ENCODE measurements around the gene THBS2. TPM values are rescaled to one million over a fixed set of nuclear protein-coding genes. Genes with fewer than 3 reads are reported as not detected.

Gene THBS2
- total and polyA plus RNA-seq, 12 donors: 5.2 to 45.9 (median 10.7) TPM

- ATAC-seq (peak in 1 of 8 donors; percentile 5), DNase-seq (no peak)
- no peak for TF ChIP-seq CTCF (IDR thresholded peaks at IDR 0.05)
- Histone ChIP-seq H3K4me1 (peaks cover 0 to 5% (median 0%) of the 10 kb centered on the region in 9 donors), H3K9me3 (no peaks in the 10 kb centered on the region), H3K4me3 (no peak overlapping the region), H3K27ac (no peak overlapping the region), H3K36me3 (peaks cover 0 to 44% (median 2%) of the 10 kb centered on the region in 9 donors), H3K27me3 (peaks cover 0 to 17% (median 0%) of the 10 kb centered on the region in 7 donors)
- intact Hi-C loops (cut with DNase I): no loop called here
- 90% methylated on average over 32 of the region's 32 CpGs for WGBS, 2 donors
Observed at GRCh38 chr6:169241688-169242350, 11.8 kb downstream of the THBS2 start.

GRCh38 chr6:169240591-169241390, 12.9 kb downstream of the THBS2 start:
- ATAC-seq (no peak), DNase-seq (no peak)
- Histone ChIP-seq H3K36me3 (peaks cover 0 to 39% (median 0%) of the 10 kb centered on the region in 9 donors), H3K4me1 (no peaks in the 10 kb centered on the region), H3K4me3 (no peak overlapping the region), H3K27ac (no peak overlapping the region), H3K27me3 (peaks cover 0 to 17% (median 0%) of the 10 kb centered on the region in 7 donors), H3K9me3 (no peaks in the 10 kb centered on the region)
- WGBS, 2 donors: 85 to 92% methylated on average over 28 of the region's 28 CpGs
- intact Hi-C loops (cut with DNase I): no loop called here
- no peak for TF ChIP-seq CTCF (IDR thresholded peaks at IDR 0.05)

GRCh38 chr6:169240125-169240524, 13.5 kb downstream of the THBS2 start:
- ATAC-seq (no peak), DNase-seq (no peak)
- no peak overlapping the region for H3K4me3 ChIP-seq
- H3K27me3 ChIP-seq: peaks cover 0 to 17% (median 0%) of the 10 kb centered on the region in 7 donors
- WGBS, 2 donors: 73 to 74% methylated on average over 11 of the region's 11 CpGs
- H3K27ac ChIP-seq: no peak overlapping the region
- TF ChIP-seq CTCF (IDR thresholded peaks at IDR 0.05): no peak
- H3K4me1 ChIP-seq: no peaks in the 10 kb centered on the region
- no peaks in the 10 kb centered on the region for H3K9me3 ChIP-seq
- intact Hi-C loops (cut with DNase I): no loop called here
- H3K36me3 ChIP-seq: peaks cover 0 to 39% (median 0%) of the 10 kb centered on the region in 9 donors

GRCh38 chr6:169239181-169239580, 14.5 kb downstream of the THBS2 start:
- ATAC-seq (no peak), DNase-seq (no peak)
- peaks cover 0 to 33% (median 0%) of the 10 kb centered on the region in 9 donors for H3K36me3 ChIP-seq
- no peak overlapping the region for H3K27ac ChIP-seq
- no peaks in the 10 kb centered on the region for H3K4me1 ChIP-seq
- H3K4me3 ChIP-seq: no peak overlapping the region
- 57 to 78% methylated on average over 7 of the region's 7 CpGs for WGBS, 2 donors
- TF ChIP-seq CTCF (IDR thresholded peaks at IDR 0.05): no peak
- H3K9me3 ChIP-seq: peaks cover 0 to 4% (median 0%) of the 10 kb centered on the region in 11 donors
- peaks cover 0 to 17% (median 0%) of the 10 kb centered on the region in 7 donors for H3K27me3 ChIP-seq
- intact Hi-C loops (cut with DNase I): no loop called here

Data from heart right ventricle (tissue), 16 donors.